PFSK-1 (cell line): ENCODE measurements around the gene APBA2.

Source experiments
- POLR2AphosphoS5 ChIP-seq: IDR thresholded peaks from 2 replicates; pipeline ENCODE4 v1.6.1; 2012; ENCODE audit warnings: low read depth, mild to moderate bottlenecking, control low read depth, low read length, moderate library complexity
- TAF1 ChIP-seq: IDR thresholded peaks from 2 replicates; pipeline ENCODE4 v1.6.1; 2012; ENCODE audit warnings: low read length, control low read depth, borderline replicate concordance; ENCODE audit not compliant: insufficient read depth

DNA sequence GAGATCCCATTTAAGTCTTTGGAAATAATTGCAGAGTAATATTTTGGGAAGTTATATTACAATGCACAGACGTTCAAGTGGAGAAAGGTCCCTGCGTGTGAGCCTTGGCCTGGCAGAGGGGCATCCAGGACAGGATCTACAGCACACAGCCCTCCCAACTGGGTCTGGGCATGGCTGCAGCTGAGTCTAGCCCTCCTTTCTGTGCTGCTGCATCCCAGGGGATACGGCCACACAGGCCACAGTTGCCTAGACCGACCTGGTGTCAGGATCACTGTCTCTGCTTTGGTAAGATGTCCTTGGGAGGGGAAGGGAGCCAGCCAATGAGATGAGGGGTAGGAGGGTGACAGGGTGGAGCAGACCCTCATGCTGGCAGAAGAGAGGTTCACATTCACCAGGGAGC lies 46.1 kb downstream of the APBA2 start:
- TF ChIP-seq POLR2AphosphoS5 = no peak
- TF ChIP-seq TAF1 = no peak
